ENCODE data around the gene PANK2. TPM values are rescaled to one million over a fixed set of nuclear protein-coding genes. Genes with fewer than 3 reads are reported as not detected.

The PANK2 gene
- total and polyA plus RNA-seq, 10 of the 15 experiments (the other 5 are each of a cell fraction or from before 2014, with no cell fraction given) = 13.2 to 43.4 (median 33.3) TPM

- TF ChIP-seq NR2C2 (IDR thresholded peaks at IDR 0.05; ENCODE audit: borderline replicate concordance, control insufficient read depth, insufficient read length, low read depth) = no peak
- no peak for TF ChIP-seq TCF12 (IDR thresholded peaks at IDR 0.05; ENCODE audit: low read depth, low read length)
- TF ChIP-seq POLR2AphosphoS2 (IDR thresholded peaks at IDR 0.05; ENCODE audit: low read depth, low read length) = no peak
- no peak for TF ChIP-seq PBX3 (IDR thresholded peaks at IDR 0.05; ENCODE audit: insufficient replicate concordance, low read depth, low read length)
- TF ChIP-seq TAF1 (IDR thresholded peaks at IDR 0.05; ENCODE audit: borderline replicate concordance, low read depth, low read length) = no peak
- TF ChIP-seq SMAD5 (IDR thresholded peaks at IDR 0.05; ENCODE audit: low read depth) = no peak
- TF ChIP-seq E4F1 (IDR thresholded peaks at IDR 0.05; ENCODE audit: borderline replicate concordance, partially characterized antibody) = no peak
- TF ChIP-seq ZNF217 (IDR thresholded peaks at IDR 0.05) = no peak
- TF ChIP-seq RELA (IDR thresholded peaks at IDR 0.05; ENCODE audit: borderline replicate concordance, partially characterized antibody) = no peak
- TF ChIP-seq KAT2A (conservative IDR thresholded peaks at IDR 0.05; ENCODE audit: control insufficient read depth, low read depth, low read length) = no peak
- no peak for TF ChIP-seq NFIC (IDR thresholded peaks at IDR 0.05; ENCODE audit: low read depth, low read length)
- no peak for TF ChIP-seq HSF1 (IDR thresholded peaks at IDR 0.05; ENCODE audit: low read depth, low read length)
Observed at GRCh38 chr20:3885715-3886114, 3.5 kb upstream of the PANK2 start (continued).

Measured in GM12878 (cell line).